ENCODE data around the gene TMEM150C.
"Not testable (repeated sequence)": the region's sequence is repeated elsewhere in the genome, so short reads cannot be mapped to it uniquely, and the experiment has no call there.

Gene TMEM150C

DNA sequence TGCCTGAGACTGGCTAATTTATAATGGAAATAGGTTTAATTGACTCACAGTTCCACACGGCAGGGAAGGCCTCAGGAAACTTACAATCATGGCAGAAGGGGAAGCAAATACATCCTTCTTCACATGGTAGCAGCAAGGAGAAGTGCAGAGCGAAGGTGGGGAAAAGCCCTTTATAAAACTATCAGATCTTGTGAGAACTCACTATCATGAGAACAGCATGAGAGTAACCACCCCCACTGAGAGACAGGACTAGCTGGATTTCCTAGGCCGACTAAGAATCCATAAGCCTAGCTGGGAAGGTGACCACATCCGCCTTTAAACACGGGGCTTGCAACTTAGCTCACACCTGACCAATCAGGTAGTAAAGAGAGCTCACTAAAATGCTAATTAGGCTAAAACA lies 88.7 kb downstream of the TMEM150C start:
- H3K27ac ChIP-seq (ENCODE audit: low read length); H3K4me1 ChIP-seq (ENCODE audit: control insufficient read depth in 1 of 2, insufficient read depth in 2 of 2, low read length in 2 of 2); H3K27me3 ChIP-seq (ENCODE audit: low read depth, low read length); H3K4me3 ChIP-seq (ENCODE audit: low read depth in 1 of 2, low read length in 2 of 2); H3K36me3 ChIP-seq (ENCODE audit: control insufficient read depth in 1 of 2, insufficient read depth in 2 of 2, low read length in 2 of 2); H3K9me3 ChIP-seq (ENCODE audit: control insufficient read depth in 1 of 2, low read length in 2 of 2): not testable (repeated sequence)

DNA sequence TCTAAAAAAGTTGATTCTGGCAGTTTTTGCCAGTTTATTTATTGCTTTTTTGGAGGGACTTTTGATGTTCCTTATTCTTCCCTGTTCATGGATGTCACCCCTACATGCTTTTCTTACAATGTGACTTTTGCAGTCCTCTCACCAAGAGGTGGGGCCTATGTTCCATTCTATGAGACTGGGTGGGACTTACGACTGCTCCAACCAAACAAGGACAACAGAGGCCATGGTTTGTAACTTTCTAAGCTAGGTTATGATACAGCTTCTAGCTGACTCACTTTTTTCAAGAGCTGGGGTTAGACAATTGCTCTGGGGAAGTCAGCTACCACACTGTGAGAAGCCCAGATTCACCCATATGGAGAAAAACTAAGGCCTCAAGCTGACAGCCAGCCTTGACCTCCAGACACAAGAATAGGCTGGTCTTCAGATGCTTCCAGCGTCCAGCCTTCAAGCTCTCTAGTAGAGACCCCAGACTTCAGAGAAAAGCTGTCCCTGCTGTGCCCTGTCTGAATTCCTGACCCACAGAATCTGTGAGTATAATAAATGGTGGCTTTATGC lies 91.9 kb downstream of the TMEM150C start:
- H3K27ac ChIP-seq (ENCODE audit: low read length) = no peak overlapping the region
- H3K4me1 ChIP-seq (ENCODE audit: control insufficient read depth in 1 of 2, insufficient read depth in 2 of 2, low read length in 2 of 2) = peaks cover 0 to 4% of the 10 kb centered on the region in 2 donors
- H3K9me3 ChIP-seq (ENCODE audit: control insufficient read depth in 1 of 2, low read length in 2 of 2) = no peaks in the 10 kb centered on the region
- no peak overlapping the region for H3K4me3 ChIP-seq (ENCODE audit: low read depth in 1 of 2, low read length in 2 of 2)
- no peaks in the 10 kb centered on the region for H3K36me3 ChIP-seq (ENCODE audit: control insufficient read depth in 1 of 2, insufficient read depth in 2 of 2, low read length in 2 of 2)
- no peaks in the 10 kb centered on the region for H3K27me3 ChIP-seq (ENCODE audit: low read depth, low read length)

- no peaks in the 10 kb centered on the region for H3K36me3 ChIP-seq (ENCODE audit: control insufficient read depth in 1 of 2, insufficient read depth in 2 of 2, low read length in 2 of 2)
Observed at GRCh38 chr4:82467471-82467870, 94.3 kb downstream of the TMEM150C start.

DNA sequence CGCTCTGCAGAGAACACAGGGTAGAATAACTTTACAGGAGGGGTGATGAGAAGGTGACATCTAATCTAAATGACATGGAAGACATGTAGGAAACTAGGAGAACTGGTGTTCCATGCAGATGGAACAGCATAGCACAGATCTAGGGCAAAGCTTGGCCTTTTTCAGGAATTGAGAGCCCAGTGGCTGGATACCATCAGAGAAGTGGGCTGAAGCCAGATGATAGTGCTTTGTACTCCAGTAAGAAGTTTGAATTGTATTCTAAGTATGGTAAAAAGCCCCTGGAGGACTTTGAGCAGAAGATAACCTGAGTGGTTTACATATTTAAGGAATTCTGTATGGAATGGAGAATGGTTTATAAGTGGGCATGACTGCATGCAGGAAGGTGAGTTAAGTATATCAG lies 98.6 kb downstream of the TMEM150C start:
- Histone ChIP-seq H3K27me3 (ENCODE audit: low read depth, low read length) (no peaks in the 10 kb centered on the region), H3K9me3 (ENCODE audit: control insufficient read depth in 1 of 2, low read length in 2 of 2) (no peaks in the 10 kb centered on the region), H3K4me1 (ENCODE audit: control insufficient read depth in 1 of 2, insufficient read depth in 2 of 2, low read length in 2 of 2) (peaks cover 0 to 12% of the 10 kb centered on the region in 2 donors), H3K4me3 (ENCODE audit: low read depth in 1 of 2, low read length in 2 of 2) (no peak overlapping the region), H3K36me3 (ENCODE audit: control insufficient read depth in 1 of 2, insufficient read depth in 2 of 2, low read length in 2 of 2) (peaks cover 10 to 19% of the 10 kb centered on the region in 2 donors), H3K27ac (ENCODE audit: low read length) (no peak overlapping the region)

More at GRCh38 chr4:82467471-82467870, 94.3 kb downstream of the TMEM150C start:
- Histone ChIP-seq H3K4me3 (ENCODE audit: low read depth in 1 of 2, low read length in 2 of 2) (no peak overlapping the region), H3K27ac (ENCODE audit: low read length) (no peak overlapping the region), H3K4me1 (ENCODE audit: control insufficient read depth in 1 of 2, insufficient read depth in 2 of 2, low read length in 2 of 2) (peaks cover 0 to 16% of the 10 kb centered on the region in 2 donors), H3K9me3 (ENCODE audit: control insufficient read depth in 1 of 2, low read length in 2 of 2) (no peaks in the 10 kb centered on the region), H3K27me3 (ENCODE audit: low read depth, low read length) (no peaks in the 10 kb centered on the region)

DNA sequence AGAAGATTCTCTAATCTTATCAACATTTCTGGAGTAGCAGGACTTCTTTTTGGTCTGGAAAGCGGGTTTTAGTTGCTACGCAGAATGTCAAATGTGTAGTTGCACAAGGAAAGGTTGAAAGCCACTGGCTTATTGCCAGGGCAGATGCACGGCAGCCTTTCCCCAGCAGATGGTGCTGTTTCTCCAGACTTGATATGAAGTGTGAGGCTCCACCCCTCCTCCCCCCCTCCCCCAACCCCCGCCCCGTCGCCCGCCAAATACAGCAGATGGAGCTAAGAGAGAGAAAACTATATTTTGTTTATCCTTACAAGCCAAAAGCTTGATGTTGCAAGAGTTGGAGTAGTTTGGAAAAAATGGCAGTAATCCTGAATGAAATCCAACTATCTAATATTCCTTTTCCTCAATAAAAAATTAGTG lies 99.4 kb downstream of the TMEM150C start:
- H3K27me3 ChIP-seq (ENCODE audit: low read depth, low read length) = no peaks in the 10 kb centered on the region

DNA sequence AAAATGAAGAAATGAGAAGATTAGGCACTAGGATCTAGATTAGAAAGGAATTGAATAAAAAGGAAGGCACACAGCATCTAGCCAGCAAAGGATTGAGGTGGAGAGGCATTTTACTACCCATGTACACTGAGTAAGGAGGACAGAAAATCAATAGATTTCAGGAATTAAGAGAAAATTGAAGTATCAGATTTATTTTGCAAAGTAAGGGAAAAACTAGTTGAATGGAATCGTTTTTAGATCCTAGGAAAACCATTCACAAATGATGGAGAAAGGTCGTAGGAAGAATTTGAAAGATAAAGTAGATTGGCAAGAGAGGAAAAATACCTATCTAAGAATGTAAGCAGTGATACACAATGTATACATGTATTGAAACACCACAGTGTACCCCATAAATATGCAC lies 100.1 kb downstream of the TMEM150C start:
- Histone ChIP-seq H3K9me3 (ENCODE audit: control insufficient read depth in 1 of 2, low read length in 2 of 2) (no peaks in the 10 kb centered on the region), H3K27ac (ENCODE audit: low read length) (no peak overlapping the region), H3K27me3 (ENCODE audit: low read depth, low read length) (no peaks in the 10 kb centered on the region), H3K4me1 (ENCODE audit: control insufficient read depth in 1 of 2, insufficient read depth in 2 of 2, low read length in 2 of 2) (peaks cover 0 to 12% of the 10 kb centered on the region in 2 donors), H3K36me3 (ENCODE audit: control insufficient read depth in 1 of 2, insufficient read depth in 2 of 2, low read length in 2 of 2) (peaks cover 12 to 33% of the 10 kb centered on the region in 2 donors), H3K4me3 (ENCODE audit: low read depth in 1 of 2, low read length in 2 of 2) (no peak overlapping the region)

More for the DNA sequence above, 99.4 kb downstream of the TMEM150C start:
- Histone ChIP-seq H3K9me3 (ENCODE audit: control insufficient read depth in 1 of 2, low read length in 2 of 2) (no peaks in the 10 kb centered on the region), H3K36me3 (ENCODE audit: control insufficient read depth in 1 of 2, insufficient read depth in 2 of 2, low read length in 2 of 2) (peaks cover 10 to 25% of the 10 kb centered on the region in 2 donors), H3K4me1 (ENCODE audit: control insufficient read depth in 1 of 2, insufficient read depth in 2 of 2, low read length in 2 of 2) (peaks cover 0 to 12% of the 10 kb centered on the region in 2 donors), H3K27ac (ENCODE audit: low read length) (no peak overlapping the region), H3K4me3 (ENCODE audit: low read depth in 1 of 2, low read length in 2 of 2) (no peak overlapping the region)

- Histone ChIP-seq H3K27me3 (ENCODE audit: low read depth, low read length) (no peaks in the 10 kb centered on the region), H3K4me1 (ENCODE audit: control insufficient read depth in 1 of 2, insufficient read depth in 2 of 2, low read length in 2 of 2) (peaks cover 0 to 12% of the 10 kb centered on the region in 2 donors), H3K27ac (ENCODE audit: low read length) (no peak overlapping the region), H3K9me3 (ENCODE audit: control insufficient read depth in 1 of 2, low read length in 2 of 2) (no peaks in the 10 kb centered on the region), H3K4me3 (ENCODE audit: low read depth in 1 of 2, low read length in 2 of 2) (no peak overlapping the region), H3K36me3 (ENCODE audit: control insufficient read depth in 1 of 2, insufficient read depth in 2 of 2, low read length in 2 of 2) (peaks cover 18 to 44% of the 10 kb centered on the region in 2 donors)
Observed at GRCh38 chr4:82458729-82459128, 103.1 kb downstream of the TMEM150C start.

GRCh38 chr4:82457266-82457665 lies 104.5 kb downstream of the TMEM150C start:
- no peaks in the 10 kb centered on the region for H3K4me1 ChIP-seq (ENCODE audit: control insufficient read depth in 1 of 2, insufficient read depth in 2 of 2, low read length in 2 of 2)
- H3K4me3 ChIP-seq (ENCODE audit: low read depth in 1 of 2, low read length in 2 of 2) = no peak overlapping the region
- no peaks in the 10 kb centered on the region for H3K9me3 ChIP-seq (ENCODE audit: control insufficient read depth in 1 of 2, low read length in 2 of 2)
- no peaks in the 10 kb centered on the region for H3K27me3 ChIP-seq (ENCODE audit: low read depth, low read length)
- H3K36me3 ChIP-seq (ENCODE audit: control insufficient read depth in 1 of 2, insufficient read depth in 2 of 2, low read length in 2 of 2) = peaks cover 24 to 45% of the 10 kb centered on the region in 2 donors
- H3K27ac ChIP-seq (ENCODE audit: low read length) = no peak overlapping the region

- Histone ChIP-seq H3K4me1 (ENCODE audit: control insufficient read depth in 1 of 2, insufficient read depth in 2 of 2, low read length in 2 of 2) (no peaks in the 10 kb centered on the region), H3K36me3 (ENCODE audit: control insufficient read depth in 1 of 2, insufficient read depth in 2 of 2, low read length in 2 of 2) (peaks cover 33 to 38% of the 10 kb centered on the region in 2 donors), H3K4me3 (ENCODE audit: low read depth in 1 of 2, low read length in 2 of 2) (no peak overlapping the region), H3K27me3 (ENCODE audit: low read depth, low read length) (no peaks in the 10 kb centered on the region), H3K9me3 (ENCODE audit: control insufficient read depth in 1 of 2, low read length in 2 of 2) (no peaks in the 10 kb centered on the region), H3K27ac (ENCODE audit: low read length) (no peak overlapping the region)
Observed at GRCh38 chr4:82452026-82452425, 109.8 kb downstream of the TMEM150C start.

- Histone ChIP-seq H3K9me3 (ENCODE audit: control insufficient read depth in 1 of 2, low read length in 2 of 2) (no peaks in the 10 kb centered on the region), H3K4me3 (ENCODE audit: low read depth in 1 of 2, low read length in 2 of 2) (no peak overlapping the region), H3K27ac (ENCODE audit: low read length) (no peak overlapping the region), H3K4me1 (ENCODE audit: control insufficient read depth in 1 of 2, insufficient read depth in 2 of 2, low read length in 2 of 2) (no peaks in the 10 kb centered on the region), H3K36me3 (ENCODE audit: control insufficient read depth in 1 of 2, insufficient read depth in 2 of 2, low read length in 2 of 2) (peaks cover 25 to 29% of the 10 kb centered on the region in 2 donors), H3K27me3 (ENCODE audit: low read depth, low read length) (no peaks in the 10 kb centered on the region)
Observed at GRCh38 chr4:82450966-82451755, 110.6 kb downstream of the TMEM150C start.

- peaks cover 19 to 23% of the 10 kb centered on the region in 2 donors for H3K36me3 ChIP-seq (ENCODE audit: control insufficient read depth in 1 of 2, insufficient read depth in 2 of 2, low read length in 2 of 2)
- H3K27me3 ChIP-seq (ENCODE audit: low read depth, low read length) = no peaks in the 10 kb centered on the region
- H3K27ac ChIP-seq (ENCODE audit: low read length) = no peak overlapping the region
- no peaks in the 10 kb centered on the region for H3K4me1 ChIP-seq (ENCODE audit: control insufficient read depth in 1 of 2, insufficient read depth in 2 of 2, low read length in 2 of 2)
- H3K9me3 ChIP-seq (ENCODE audit: control insufficient read depth in 1 of 2, low read length in 2 of 2) = no peaks in the 10 kb centered on the region
- H3K4me3 ChIP-seq (ENCODE audit: low read depth in 1 of 2, low read length in 2 of 2) = no peak overlapping the region
Observed at GRCh38 chr4:82447886-82448285, 113.9 kb downstream of the TMEM150C start.

All from muscle layer of duodenum (tissue), 2 donors.